HUES6 (cell line): ENCODE data around the gene CCDC158.
"Not testable (repeated sequence)": the region's sequence is repeated elsewhere in the genome, so short reads cannot be mapped to it uniquely, and the experiment has no call there.

Source experiments
- H3K27ac ChIP-seq: 2 replicates; pipeline ENCODE4 v1.7.0; 2013; ENCODE audit warnings: low read depth, mild to moderate bottlenecking, low read length, inconsistent platforms
- H3K27me3 ChIP-seq: 2 replicates; pipeline ENCODE4 v1.6.1; 2013; ENCODE audit warnings: low read length; ENCODE audit not compliant: control insufficient read depth, insufficient read depth
- H3K36me3 ChIP-seq: 2 replicates; pipeline ENCODE4 v1.6.1; 2013; ENCODE audit warnings: low read length; ENCODE audit not compliant: control insufficient read depth, insufficient read depth
- H3K4me1 ChIP-seq: 2 replicates; pipeline ENCODE4 v1.6.1; 2013; ENCODE audit warnings: low read length; ENCODE audit not compliant: control insufficient read depth, insufficient read depth
- H3K4me3 ChIP-seq: 2 replicates; pipeline ENCODE4 v1.5.1; 2013; ENCODE audit warnings: low read depth, low read length
- H3K9ac ChIP-seq: one replicate; pipeline ENCODE4 v1.6.1; 2013; ENCODE audit warnings: mild to moderate bottlenecking, low read length
- H3K9me3 ChIP-seq: 2 replicates; pipeline ENCODE4 v1.6.1; 2013; ENCODE audit warnings: low read depth, low read length; ENCODE audit not compliant: control insufficient read depth, insufficient read depth

The CCDC158 gene

DNA sequence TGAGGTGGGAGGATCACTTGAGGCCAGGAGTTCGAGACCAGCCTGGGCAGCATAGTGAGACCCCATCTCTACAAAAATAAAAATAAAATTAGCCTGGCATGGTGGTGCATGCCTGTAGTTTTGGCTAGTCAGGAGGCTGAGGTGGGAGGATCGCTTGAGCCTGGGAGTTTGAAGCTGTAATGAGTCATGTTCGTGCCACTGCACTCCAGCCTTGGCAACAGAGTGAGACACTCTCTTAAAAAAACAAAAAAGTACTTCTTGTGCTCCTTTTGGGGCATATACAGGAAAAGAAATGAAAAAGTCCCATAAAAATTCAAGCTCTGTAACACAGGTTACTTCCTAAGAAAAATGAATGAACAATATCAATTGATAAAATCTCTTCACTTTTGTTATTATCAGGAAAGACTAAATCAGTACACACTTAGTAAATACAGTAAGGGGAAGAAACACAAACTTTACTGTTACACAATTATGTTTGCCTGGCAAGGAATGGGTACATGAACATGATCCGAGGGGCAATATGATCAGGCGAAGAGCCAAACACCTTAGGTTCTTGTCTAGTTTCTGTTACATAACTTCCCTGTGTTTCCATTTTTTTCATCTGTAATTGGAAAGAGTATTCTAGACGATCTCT is 46.9 kb downstream of the CCDC158 start:
- H3K27me3 ChIP-seq = no peaks in the 10 kb centered on the region
- no peaks in the 10 kb centered on the region for H3K36me3 ChIP-seq
- H3K9ac ChIP-seq = no peak overlapping the region
- no peaks in the 10 kb centered on the region for H3K9me3 ChIP-seq
- H3K4me1 ChIP-seq = peaks cover 8% of the 10 kb centered on the region; the same call in 1 of the 2 replicates
- H3K27ac ChIP-seq = no peak overlapping the region
- no peak overlapping the region for H3K4me3 ChIP-seq

DNA sequence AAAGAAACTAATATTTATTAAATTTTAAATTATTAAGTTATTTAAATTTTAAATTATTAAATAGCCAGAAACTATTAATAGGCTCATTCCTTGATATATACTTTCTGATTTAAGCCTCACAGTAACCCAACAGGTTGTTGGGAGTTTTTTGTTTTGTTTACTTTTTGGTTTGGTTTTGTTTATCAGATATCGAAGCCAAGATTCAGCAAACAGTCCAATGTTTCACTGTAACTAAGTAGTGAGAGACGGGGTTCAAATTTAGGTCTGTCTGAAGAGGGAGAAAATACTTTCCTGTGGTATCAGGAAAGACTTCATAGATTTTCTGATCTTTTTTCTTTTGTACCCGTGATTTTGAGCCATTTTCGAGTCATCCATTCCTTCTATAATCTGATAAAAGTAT is 54.2 kb downstream of the CCDC158 start:
- H3K4me1 ChIP-seq = no peaks in the 10 kb centered on the region
- H3K36me3 ChIP-seq = no peaks in the 10 kb centered on the region
- no peaks in the 10 kb centered on the region for H3K27me3 ChIP-seq
- H3K9ac ChIP-seq = no peak overlapping the region
- H3K27ac ChIP-seq = no peak overlapping the region
- H3K9me3 ChIP-seq = no peaks in the 10 kb centered on the region
- H3K4me3 ChIP-seq = no peak overlapping the region

DNA sequence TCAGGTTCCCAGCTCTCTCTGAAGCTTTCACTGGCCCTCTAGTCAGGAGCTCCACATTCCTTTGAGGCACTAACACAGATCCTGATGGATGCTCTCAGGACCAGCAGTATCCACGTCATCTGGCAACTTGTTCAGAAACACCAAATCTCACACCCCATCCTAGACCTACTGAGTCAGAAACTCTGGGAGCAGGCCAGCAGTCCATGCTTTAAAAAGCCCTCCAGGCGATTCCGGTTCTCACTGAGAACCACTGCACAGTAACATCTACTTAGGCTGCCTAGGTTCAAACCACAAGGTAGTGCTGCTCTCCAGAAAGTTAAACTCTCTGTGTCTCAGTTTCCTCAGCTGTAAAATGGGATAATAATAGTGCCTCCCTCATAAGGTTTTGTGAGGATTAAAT is 55.3 kb downstream of the CCDC158 start:
- Histone ChIP-seq H3K9me3 (peaks cover 4% of the 10 kb centered on the region), H3K27ac (no peak overlapping the region), H3K4me1 (no peaks in the 10 kb centered on the region), H3K9ac (no peak overlapping the region), H3K36me3 (no peaks in the 10 kb centered on the region), H3K27me3 (no peaks in the 10 kb centered on the region), H3K4me3 (no peak overlapping the region)

DNA sequence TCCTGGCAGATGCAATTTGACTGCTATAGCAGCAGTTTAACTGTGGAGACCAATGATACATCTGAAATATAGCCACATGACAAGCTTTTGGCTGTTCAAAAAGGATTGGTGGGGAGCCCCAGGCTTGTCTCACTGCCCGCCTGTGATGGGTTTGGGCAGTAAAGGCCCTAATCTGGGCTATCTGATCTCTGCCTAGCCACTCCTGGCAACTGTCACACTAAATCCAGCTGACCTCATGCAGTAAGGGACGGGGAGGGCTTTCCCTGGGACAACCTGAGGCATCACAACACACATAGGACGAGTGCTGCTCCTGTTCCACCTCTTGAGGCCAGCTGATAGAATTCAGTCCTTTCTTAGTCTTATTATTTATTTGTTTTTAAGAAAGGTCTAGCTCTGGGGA is 56.2 kb downstream of the CCDC158 start:
- H3K27ac ChIP-seq = no peak overlapping the region
- H3K4me1 ChIP-seq = no peaks in the 10 kb centered on the region
- H3K36me3 ChIP-seq = no peaks in the 10 kb centered on the region

DNA sequence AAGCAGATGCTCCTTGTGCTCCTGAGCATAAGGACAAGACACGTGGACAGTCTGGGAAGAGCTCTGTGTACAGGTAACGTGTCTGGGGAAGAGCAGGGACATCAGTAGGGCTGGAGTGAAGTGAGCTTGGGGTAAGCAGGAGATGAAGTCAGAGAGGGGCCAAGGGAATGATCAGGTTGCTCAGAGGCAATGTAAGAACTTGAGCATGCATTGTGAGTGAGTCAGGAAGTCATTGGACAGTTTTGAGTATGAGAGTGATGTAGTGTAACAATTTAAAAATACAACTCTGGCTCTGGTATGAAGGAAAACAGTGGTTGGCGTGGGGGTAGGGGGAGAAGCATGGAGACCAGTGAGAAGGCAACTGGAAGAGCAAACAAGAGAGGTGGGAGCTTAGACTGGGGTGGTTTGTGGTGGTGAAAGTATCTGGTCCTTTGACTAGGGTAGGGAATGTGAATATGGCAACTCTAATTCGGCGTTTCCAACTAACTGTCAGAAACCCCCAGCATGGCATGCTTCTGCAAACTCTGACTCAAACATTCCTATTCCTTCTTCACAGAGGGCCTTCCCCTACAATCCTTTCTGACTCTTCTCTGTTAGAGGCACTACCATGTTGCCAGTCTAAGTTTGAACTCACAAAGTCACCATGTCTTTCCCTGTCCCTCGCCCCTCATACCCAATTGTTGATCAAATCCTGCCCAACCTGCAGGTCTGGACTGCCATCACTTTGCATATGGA is 57.2 kb downstream of the CCDC158 start:
- H3K9me3 ChIP-seq = peaks cover 14% of the 10 kb centered on the region
- no peak overlapping the region for H3K4me3 ChIP-seq
- H3K27ac ChIP-seq = no peak overlapping the region
- no peak overlapping the region for H3K9ac ChIP-seq
- no peaks in the 10 kb centered on the region for H3K4me1 ChIP-seq
- no peaks in the 10 kb centered on the region for H3K36me3 ChIP-seq
- H3K27me3 ChIP-seq = no peaks in the 10 kb centered on the region

More for the DNA sequence above, 56.2 kb downstream of the CCDC158 start:
- Histone ChIP-seq H3K27me3 (no peaks in the 10 kb centered on the region), H3K4me3 (no peak overlapping the region), H3K9ac (no peak overlapping the region), H3K9me3 (peaks cover 12% of the 10 kb centered on the region)

DNA sequence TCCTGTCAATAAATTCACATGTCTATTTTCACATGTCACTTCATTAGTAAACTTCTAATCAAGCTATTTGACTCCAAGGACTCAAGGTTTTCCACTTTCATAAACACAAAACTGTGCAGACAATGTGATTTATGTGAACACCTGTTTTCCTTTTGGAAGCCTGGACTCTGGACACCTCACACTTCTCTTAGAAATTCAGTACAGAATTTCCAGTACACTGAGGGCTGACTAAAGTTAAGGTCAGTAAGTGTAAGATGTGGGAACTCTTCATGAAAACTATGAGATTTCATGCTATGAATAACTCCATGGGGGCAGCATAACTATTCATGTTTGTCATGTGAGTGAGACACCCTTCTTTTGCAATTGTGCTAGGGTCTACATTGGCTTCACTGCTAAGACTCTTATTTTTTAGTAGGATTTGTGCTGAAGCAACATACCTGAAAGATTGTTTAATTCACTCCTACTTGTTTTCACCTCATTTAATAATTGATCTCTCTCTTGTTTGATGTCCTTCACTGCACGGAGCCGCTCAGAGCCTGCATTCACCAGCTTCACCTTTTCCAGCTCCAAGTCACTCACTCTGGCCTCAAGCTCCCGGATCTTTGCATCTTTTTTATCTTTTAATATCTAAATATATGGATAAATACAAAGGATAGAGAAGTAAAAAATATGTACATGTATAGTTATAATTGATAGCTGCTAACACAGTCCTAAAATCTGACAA is 59.1 kb downstream of the CCDC158 start:
- peaks cover 14% of the 10 kb centered on the region for H3K9me3 ChIP-seq
- no peak overlapping the region for H3K4me3 ChIP-seq
- no peaks in the 10 kb centered on the region for H3K27me3 ChIP-seq
- H3K36me3 ChIP-seq = no peaks in the 10 kb centered on the region
- H3K27ac ChIP-seq = no peak overlapping the region
- no peaks in the 10 kb centered on the region for H3K4me1 ChIP-seq
- no peak overlapping the region for H3K9ac ChIP-seq

DNA sequence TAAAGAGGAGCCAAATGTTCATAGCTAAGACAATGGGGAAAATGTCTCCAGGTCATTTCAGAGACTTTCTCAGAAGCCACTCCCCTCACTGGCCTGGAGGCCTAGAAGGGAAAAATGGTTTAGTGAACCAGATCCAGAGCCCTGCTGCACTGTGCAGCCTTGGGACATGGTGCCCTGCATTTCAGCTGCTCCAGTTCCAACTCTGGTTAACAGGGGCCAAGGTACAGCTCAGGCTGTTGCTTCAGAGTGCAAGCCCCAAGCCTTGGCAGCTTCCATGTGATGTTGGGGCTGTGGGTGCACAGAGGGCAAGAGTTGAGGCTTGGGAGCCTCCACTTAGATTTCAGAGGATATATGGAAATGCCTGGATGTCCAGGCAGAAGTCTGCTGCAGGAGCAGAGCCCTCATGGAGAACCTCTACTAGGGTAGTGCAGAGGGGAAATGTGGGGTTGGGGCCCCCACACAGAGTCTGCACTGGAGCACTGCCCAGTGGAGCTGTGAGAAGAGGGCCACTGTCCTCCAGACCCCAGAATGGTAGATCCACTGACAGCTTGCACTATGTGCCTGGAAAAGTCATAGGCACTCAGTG is 61.0 kb downstream of the CCDC158 start:
- not testable (repeated sequence) for H3K27me3 ChIP-seq, H3K4me3 ChIP-seq, H3K36me3 ChIP-seq, H3K27ac ChIP-seq, H3K9ac ChIP-seq, H3K4me1 ChIP-seq
- H3K9me3 ChIP-seq = peaks cover 14% of the 10 kb centered on the region

DNA sequence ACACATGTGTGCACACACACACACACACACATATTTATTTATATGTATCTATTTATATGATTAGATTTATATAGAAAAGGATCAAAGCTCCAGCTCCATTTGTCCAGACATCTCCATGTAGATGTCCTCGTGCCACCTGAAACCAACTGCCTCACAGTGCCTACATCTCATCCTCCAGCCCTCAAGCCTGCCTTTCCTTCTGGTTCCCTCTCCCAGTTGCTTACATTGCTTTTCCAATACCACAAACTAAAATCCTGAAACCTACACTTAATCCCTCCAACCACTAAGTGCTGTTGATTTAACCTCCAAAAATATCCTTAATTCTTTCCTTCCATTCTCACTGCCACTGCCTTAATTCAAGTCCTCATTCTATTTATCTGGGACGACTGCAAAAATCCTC is 63.0 kb downstream of the CCDC158 start:
- Histone ChIP-seq H3K36me3 (no peaks in the 10 kb centered on the region), H3K27ac (no peak overlapping the region), H3K9ac (no peak overlapping the region), H3K4me3 (no peak overlapping the region), H3K27me3 (no peaks in the 10 kb centered on the region), H3K9me3 (peaks cover 14% of the 10 kb centered on the region), H3K4me1 (no peaks in the 10 kb centered on the region)

DNA sequence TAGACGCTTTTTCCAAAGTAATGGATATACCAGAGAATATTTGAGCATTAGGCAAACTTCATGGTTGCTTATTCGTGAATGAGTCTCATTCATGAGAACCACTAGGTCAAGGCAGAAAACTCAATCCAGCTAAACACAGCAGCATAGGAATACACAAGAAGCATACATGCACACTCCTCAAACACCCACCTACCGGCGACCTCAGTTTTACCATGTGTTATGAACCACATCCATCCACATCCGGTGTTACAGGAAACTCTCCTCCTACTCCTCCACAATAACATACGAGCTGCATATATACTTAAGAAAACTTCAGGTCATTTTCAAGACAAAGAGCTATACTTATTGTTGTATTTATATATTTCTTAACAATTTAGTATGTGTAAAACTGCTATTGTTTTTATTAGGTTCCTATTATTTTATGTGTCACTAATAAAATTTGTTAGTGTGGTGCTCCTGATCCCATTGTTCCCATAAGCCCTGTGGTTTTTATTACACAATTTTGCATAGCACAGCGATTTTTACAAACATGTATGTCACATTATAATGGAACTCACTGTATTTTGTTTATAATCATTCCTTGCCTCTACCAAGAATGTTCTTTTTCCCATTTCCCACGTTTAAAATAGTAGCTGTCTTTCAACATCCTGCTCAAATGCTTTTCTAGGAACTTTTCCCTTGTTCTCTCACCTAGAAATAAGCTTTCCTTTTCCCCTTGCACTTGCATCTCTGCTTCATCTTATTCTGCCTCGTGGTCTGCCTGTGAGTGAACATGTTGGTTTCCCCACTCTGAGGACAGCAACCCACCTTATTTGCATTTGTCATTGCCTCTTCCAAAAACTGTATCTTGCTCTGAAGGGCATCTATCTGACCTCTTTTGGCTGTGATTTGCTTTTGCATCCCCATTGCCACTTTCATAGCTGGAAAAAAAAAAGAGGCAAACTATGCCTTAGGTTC is 66.1 kb downstream of the CCDC158 start:
- H3K27me3 ChIP-seq = no peaks in the 10 kb centered on the region
- no peak overlapping the region for H3K27ac ChIP-seq
- H3K9ac ChIP-seq = no peak overlapping the region
- no peaks in the 10 kb centered on the region for H3K36me3 ChIP-seq
- H3K4me1 ChIP-seq = no peaks in the 10 kb centered on the region
- peaks cover 2% of the 10 kb centered on the region for H3K9me3 ChIP-seq
- H3K4me3 ChIP-seq = no peak overlapping the region

DNA sequence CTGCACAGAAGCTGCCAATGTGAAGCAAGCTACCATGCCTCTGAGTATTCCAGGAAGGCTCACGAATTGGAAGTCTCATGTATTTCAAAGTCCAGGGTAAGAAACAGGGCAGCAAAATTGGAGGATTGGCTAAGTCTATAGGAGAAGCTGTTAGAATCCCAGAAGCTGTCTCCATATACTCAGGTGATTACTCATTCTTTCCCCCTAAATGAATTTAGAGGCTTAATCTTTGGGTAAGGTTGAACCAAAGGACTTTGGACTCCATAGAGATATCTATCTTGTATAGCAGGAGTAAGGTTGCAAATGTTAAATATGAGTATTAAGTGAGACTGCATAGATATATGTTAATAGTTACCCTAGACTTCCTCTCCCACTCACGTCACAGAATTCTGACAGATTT is 78.1 kb downstream of the CCDC158 start:
- Histone ChIP-seq H3K4me1 (no peaks in the 10 kb centered on the region), H3K4me3 (no peak overlapping the region), H3K27me3 (no peaks in the 10 kb centered on the region), H3K9ac (no peak overlapping the region), H3K27ac (no peak overlapping the region), H3K9me3 (no peaks in the 10 kb centered on the region), H3K36me3 (no peaks in the 10 kb centered on the region)
